HG03095 (cell line): ENCODE results near the gene MYL6.
"Not testable (repeated sequence)": the region's sequence is repeated elsewhere in the genome, so short reads cannot be mapped to it uniquely, and the experiment has no call there.

ENCODE experiments used
- ATAC-seq: cut with Tn5 transposase; IDR thresholded peaks from one replicate; pipeline ENCODE4 v1.9.1; 2021; ENCODE audit warnings: moderate library complexity; ENCODE audit not compliant: unreplicated experiment

MYL6 gene

DNA sequence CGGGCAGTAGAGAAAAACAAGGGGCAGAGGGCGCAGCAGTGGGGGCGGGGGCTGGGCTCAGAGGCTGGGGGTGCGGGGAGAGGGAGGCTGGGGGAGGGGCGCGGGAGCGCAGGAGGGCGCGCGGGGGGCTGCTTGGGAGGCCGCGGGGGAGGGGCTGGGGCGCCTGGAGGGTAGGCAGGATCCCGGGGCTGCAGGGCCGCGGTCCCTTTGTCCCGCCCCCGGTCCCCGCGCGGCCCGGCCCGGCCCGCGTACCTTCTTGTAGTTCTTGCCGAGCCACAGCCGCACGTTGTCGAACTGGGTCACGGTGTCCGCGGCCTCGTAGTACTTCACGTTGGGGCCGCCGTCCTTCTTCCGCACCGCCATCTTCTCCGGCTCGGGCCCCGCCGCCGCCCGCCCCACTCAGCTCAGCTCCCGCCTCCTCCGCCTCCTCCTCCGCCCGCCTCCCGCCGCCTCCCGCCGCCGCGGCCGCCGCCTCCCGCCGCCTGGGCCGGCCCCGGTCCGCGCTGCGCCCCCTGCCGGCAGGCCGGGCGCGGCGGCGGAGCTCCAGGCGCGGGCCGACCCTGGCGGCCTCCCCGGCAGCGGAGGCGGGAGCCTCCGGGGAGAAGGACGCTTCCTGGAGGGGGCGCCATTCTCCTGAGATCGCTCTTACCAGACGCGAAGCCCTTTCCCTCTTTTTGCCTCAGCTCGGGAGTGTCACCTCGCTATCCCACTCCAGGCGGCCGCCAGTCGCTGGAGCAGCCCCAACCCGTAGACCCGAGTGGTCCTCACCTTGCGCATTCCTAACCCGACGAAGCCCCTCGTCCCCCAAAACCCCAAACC, 31.1 kb downstream of the MYL6 start, which contains the start of gene SMARCC2:
Gene SMARCC2, minus strand, starts transcription at position 385 of the 819 bp plus-strand sequence. Its CDS starts 22 bp downstream, at position 363.
- peak; percentile 58 for ATAC-seq

DNA sequence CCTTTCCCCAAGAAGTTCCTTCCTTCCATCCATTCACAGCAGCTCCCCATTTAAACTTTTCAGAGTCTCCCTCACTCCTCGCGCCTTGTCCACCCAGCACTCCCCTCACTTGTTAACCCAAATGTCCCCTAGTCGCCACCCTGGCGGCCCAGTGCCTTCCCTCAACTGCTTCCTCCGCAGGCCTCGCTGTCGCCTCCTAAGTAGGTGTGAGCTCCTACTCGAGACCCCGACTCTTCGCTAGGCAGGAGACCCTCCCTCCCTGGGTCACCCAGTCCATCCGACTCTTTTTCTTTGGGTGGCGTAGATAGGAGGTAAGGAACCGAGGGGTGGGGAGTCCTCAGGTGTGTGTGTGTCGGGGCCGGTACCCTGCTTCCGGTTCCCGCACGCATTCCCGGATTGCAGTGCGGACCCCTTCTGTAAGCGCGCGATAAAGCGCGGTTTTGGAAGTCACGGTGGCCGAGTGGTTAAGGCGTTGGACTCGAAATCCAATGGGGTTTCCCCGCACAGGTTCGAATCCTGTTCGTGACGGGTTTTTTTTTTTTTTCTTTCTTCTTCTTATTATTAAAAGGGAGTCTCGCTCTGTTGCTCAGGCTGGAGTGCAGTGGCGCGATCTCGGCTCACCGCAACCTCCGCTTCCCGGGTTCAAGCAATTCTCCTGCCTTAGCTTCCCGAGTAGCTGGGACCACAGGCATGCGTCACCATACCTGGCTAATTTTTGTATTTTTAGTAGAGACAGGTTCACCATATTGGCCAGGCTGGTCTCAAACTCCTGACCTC, 31.9 kb downstream of the MYL6 start:
- peak; percentile 37 for ATAC-seq

DNA sequence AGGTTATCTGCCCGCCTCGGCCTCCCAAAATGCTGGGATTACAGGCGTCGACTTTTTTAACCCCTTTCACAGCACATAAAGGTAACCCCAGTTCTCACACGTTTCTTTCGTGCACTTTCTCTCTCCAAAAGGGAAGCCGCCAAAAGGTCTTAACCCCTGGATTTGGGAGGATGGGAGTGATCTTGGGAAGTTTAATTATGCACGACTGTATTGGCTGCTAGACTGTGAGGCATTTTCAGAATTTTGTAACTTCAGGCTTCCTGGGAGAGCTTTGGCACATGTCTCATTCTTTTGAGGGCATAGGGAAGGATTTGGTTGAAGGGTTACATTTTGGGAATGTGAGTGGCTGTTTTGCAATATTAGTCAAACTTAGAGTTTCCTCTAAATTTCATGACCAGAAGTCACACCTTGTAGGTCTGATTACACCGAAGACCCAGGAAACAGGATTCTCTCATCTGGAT, 32.6 kb downstream of the MYL6 start:
- ATAC-seq: no peak

DNA sequence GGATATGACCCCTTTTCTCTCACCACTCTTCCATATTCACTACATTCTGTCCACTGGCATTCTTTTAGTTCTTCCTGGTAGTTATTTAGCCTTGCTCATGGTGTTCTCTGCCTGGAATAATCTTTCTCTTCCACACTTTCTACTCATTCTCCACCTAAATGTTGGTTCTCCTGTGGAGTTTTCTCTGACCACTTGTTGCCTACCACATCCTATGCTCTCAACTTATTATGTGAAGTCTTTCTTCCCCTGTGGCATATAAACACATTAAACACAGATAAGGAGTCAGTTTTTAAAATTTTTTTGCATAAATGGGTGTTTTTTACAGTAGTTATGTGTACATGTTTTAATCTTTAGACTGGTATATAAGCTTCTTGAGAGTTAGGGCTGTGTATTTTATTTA, 34.4 kb downstream of the MYL6 start:
- ATAC-seq: no peak

DNA sequence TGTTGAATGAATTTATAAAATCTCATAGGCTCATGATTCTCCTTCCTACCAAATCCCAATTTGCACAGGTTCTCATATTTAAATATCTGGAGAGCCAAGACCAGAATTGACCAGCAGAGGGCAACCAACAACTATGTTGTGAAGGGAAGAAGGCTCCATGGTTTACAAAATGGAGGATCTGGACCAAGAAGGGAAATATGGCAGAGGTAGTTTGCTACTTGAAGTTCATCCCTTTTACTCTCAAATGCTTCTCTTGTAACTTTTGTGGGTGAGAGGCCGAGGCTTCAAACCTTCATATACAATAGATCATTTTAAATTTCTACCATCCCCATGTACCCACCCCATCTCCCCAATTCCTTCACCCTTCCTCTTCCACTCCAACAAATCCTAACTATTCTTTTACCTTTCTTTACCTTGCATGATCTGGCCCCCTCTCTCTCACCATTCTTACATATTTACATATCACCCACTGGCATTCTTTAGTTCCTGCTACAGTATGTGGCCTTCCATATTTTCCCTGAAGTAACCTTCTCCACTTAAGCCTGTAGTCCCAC, 34.9 kb downstream of the MYL6 start:
- no peak for ATAC-seq

DNA sequence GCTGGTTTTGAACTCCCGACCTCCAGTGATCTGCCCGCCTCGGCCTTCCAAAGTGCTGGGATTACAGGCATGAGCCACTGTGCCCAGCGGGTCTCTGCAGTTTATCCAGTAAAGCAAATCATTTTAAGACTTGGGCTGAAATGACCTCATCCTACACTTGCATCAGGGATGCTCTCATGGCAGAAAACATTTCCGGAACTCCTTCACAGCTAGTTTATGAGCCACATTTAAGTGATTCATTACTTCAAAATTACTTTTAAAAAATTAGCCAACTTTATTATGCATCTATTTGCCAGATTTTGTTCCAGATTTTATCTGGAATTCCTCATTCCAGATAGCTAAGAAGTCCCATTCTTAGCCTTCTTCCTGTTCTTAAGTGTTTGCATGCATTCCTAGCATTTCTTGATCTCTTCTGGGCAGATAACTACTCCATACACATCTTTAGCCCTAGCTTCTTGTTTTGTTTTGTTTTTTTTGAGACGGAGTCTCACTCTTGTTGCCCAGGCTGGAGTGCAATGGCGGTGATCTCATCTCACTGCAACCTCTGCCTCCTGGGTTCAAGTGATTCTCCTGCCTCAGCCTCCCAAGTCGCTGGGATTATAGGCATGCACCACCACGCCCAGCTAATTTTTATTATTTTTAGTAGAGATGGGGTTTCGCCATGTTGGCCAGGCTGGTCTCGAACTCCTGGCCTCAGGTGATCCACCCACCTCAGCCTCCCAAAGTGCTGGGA, 38.8 kb downstream of the MYL6 start:
- not testable (repeated sequence) for ATAC-seq

DNA sequence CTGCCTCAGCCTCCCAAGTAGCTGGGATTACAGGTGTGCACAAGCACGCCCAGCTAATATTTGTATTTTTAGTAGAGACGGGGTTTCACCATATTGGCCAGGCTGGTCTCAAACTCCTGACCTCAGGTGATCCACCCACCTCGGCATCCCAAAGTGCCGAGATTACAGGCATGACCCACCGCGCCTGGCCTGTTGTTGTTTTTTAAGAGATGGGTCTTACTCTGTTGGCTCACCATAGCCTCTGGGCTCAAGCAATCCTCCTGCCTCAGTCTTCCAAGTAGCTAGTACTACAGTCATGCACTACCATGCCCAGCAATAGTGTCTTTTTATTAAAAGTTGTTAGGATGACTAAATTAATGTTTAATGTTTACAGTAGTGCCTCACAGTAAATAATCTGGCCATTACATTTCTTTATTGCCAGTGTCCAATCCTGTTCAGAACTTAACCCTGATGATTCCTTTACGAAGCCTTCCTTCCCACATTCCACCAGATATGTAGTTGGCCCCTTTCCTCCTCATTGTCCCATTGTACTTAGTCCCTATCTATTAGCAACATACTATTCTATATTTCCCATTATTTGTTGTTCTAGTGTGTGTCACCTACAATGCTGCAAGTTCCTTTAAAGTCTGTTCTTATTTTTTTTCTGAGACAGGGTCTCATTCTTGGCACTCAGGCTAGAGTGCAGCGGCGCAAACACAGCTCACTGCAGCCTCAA, 39.9 kb downstream of the MYL6 start:
- ATAC-seq: no peak

DNA sequence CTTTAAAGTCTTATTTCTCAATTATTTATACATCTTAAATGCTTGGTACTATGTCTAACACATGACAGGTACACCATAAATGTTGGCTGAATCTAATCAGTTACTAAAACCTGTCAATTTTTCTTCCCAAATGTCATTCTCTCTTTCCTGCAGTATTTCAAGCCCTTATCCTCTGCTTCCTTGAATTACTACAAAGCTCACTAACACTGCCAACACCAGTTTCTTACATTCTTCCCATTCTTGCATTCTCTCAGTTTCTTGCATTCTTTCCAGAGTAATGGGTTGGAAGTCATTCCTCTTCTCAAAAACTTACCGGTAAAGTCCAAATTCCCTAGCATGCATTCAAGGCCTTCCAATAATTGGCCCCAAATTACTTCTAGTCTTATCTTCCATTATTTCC, 40.7 kb downstream of the MYL6 start:
- ATAC-seq: no peak

DNA sequence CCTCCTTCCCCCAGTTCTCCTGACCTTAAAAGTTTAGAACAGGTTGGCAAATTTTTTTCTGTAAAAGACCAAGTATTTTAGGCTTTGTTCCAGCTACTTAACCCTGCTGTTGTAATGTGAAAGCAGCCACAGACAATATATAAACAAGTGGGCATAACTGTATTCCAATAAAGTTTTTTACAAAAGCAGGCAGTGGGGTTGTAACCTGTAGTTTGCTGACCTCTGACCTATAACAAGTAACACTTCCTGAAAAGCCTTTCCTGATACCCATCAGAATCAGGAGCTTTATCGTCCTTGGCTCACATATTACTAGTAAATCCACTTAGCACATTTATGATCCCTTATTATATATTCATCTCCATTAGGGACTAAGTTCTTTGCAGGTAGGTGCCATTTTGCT, 44.2 kb downstream of the MYL6 start:
- ATAC-seq: no peak

DNA sequence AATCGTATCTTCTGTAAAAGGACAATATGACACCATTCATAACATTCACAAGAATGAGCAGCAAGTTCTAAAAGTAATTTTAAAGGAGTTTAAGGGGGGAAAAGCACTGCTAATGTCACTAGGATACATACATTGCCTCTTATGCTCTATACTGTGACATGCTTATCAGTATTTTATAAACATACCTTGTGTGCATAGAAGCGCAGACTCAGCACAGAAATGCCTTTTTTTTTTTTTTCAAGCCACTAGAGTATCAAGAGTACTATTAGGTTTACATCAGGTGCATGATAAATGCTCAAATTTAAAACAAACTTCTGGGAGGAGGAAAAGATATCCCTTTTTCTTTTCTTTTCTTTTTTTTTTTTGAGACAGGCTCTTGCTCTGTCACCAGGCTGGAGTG, 44.7 kb downstream of the MYL6 start:
- ATAC-seq: no peak

DNA sequence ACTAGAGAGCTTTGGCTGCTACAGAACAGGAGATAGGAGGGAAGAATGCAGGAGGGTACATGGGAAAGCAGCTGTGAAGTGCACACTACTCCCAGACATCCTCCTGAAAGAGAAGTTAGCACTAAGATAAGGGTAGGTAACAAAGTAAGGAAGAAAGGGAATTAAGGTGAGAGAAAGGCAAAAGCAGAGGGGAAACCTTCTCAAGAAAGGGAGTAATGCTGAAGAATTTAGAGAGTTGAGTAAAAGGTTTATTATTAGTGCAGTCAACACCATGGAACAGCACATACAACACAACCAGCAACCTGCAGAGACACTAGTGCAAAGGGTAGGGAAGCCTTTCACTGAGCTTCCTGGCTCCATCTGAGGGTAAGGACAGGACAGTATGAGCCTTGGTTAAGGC, 46.1 kb downstream of the MYL6 start:
- ATAC-seq: no peak

DNA sequence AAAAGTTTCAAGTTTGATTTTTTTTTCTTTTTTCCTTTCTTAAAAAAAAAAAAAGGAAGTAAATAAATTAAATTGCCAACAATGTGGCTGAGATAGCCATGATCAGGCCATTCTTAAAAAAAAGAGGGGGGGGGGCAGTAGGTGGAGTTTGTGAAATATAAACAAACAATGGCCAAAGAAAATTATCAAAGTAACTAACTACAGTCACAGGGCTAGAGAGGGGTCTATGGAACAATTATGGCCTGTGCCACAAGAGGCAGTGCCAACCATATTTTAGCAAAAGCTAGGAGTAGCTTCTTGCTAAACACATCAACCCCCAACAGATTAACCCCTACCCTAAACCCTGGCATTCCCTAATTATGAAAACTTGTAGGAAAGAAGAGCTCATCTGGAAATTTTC, 47.3 kb downstream of the MYL6 start:
- ATAC-seq: no peak

DNA sequence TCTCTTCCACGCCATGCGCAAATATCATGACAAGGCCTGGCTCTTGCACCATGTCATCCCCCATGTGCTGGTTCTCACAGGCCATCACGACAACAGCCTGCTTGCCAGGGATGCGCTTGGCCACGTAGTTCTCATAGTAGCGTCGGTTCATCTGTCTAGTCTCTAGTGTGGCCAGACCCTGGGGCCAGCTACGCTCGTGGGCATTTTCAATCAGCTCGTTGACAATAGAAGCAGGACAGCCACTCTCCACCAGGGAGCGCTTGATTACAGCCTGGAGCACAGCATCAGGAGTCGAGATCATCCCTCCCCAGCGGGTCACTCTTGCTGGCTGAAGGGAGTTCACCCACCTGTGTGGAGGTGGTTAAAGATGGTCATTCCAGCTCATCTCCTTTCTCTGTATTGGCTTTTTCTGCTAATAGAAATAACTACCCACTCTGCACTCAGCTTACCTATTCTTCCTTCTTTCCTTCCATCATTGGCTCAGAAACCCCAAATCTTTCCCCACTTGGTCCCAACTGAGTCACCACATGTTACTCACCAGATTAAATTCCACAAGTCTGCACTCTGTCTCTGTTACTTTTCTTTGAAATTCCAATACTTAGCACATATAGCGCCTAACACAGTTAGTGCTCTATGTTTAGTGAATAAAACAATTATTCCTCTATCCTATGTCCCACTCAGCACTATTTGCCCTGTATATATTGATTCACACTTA, 48.5 kb downstream of the MYL6 start:
- ATAC-seq: no peak

DNA sequence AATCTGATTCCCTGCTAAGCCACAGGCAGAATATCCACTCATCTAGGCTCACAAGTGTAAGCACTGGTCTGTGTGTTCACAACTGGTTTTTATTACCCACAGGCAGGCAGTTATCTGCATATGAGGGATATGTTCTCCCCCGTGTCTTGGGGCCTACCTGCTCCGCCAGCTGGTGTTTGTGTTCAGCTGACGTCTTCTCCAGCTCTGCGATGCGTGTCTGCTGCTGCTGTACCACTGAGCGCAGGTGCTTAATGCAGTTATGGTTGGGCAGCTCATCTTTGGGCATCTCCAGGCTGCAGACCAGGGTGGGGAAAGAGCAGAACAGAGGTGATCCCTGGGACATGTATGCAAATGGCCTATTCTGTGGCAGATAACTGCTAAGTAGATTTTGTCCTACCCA, 49.8 kb downstream of the MYL6 start:
- no peak for ATAC-seq
